Neuronal stem cell (in vitro differentiated cells): Measurements from ENCODE around the gene CBX2.

ENCODE experiments used
- DNase-seq: peaks from one replicate; pipeline ENCODE4 v3.0.0-alpha.2; 2013; ENCODE audit warnings: low spot score
- H2AFZ ChIP-seq: one replicate; pipeline ENCODE4 v1.6.1; 2013; ENCODE audit warnings: mild to moderate bottlenecking, low read length, inconsistent platforms
- H2AK5ac ChIP-seq: 2 replicates; pipeline ENCODE4 v1.6.1; 2013; ENCODE audit warnings: low read depth, mild to moderate bottlenecking, inconsistent platforms, low read length, moderate library complexity, mixed read lengths
- H2BK120ac ChIP-seq: 2 replicates; pipeline ENCODE4 v1.6.1; 2013; ENCODE audit warnings: low read depth, mild to moderate bottlenecking, inconsistent platforms, low read length, moderate library complexity, mixed read lengths
- H2BK12ac ChIP-seq: one replicate; pipeline ENCODE4 v1.6.1; 2013; ENCODE audit warnings: low read length, inconsistent platforms
- H2BK15ac ChIP-seq: 2 replicates; pipeline ENCODE4 v1.6.1; 2013; ENCODE audit warnings: mild to moderate bottlenecking, low read length, inconsistent platforms, mixed read lengths
- H2BK5ac ChIP-seq: one replicate; pipeline ENCODE4 v1.6.1; 2013; ENCODE audit warnings: inconsistent platforms, mild to moderate bottlenecking, low read length, moderate library complexity
- H3K14ac ChIP-seq: one replicate; pipeline ENCODE4 v1.6.1; 2013; ENCODE audit warnings: low read length, inconsistent platforms
- H3K18ac ChIP-seq: 2 replicates; pipeline ENCODE4 v1.6.1; 2013; ENCODE audit warnings: low read length, inconsistent platforms
- H3K23ac ChIP-seq: 2 replicates; pipeline ENCODE4 v1.6.1; 2013; ENCODE audit warnings: low read depth, mild to moderate bottlenecking, mixed read lengths, low read length, inconsistent platforms; ENCODE audit not compliant: poor library complexity
- H3K27ac ChIP-seq: replicated peaks from 3 replicates; pipeline ENCODE4 v1.5.1; 2013; ENCODE audit warnings: low read length, inconsistent platforms
- H3K27me3 ChIP-seq, 3 experiments: 2 replicates each; pipeline ENCODE4 v1.6.1; 2013; ENCODE audit warnings: low read length in 3 of 3, mild to moderate bottlenecking in 2 of 3, inconsistent platforms in 1 of 3, low read depth in 1 of 3, mixed read lengths in 1 of 3, moderate library complexity in 1 of 3; ENCODE audit not compliant: control insufficient read depth in 3 of 3, insufficient read depth in 3 of 3
- H3K36me3 ChIP-seq, 2 donors: replicated peaks in 1 of 2; 2 replicates each; pipeline ENCODE4 v1.6.1; 2013; ENCODE audit warnings: low read length in 2 of 2; ENCODE audit not compliant: control insufficient read depth in 2 of 2, insufficient read depth in 2 of 2
- H3K4ac ChIP-seq: 2 replicates; pipeline ENCODE4 v1.6.1; 2013; ENCODE audit warnings: inconsistent platforms, mild to moderate bottlenecking, low read length, moderate library complexity
- H3K4me1 ChIP-seq, 2 donors: 1 replicate in 1 of 2; 2 replicates in 1 of 2; pipeline ENCODE4 v1.6.1; 2013; ENCODE audit warnings: low read length in 2 of 2, low read depth in 1 of 2; ENCODE audit not compliant: control insufficient read depth in 2 of 2, insufficient read depth in 1 of 2
- H3K4me2 ChIP-seq: one replicate; pipeline ENCODE4 v1.6.1; 2013; ENCODE audit warnings: mild to moderate bottlenecking, low read length, inconsistent platforms; ENCODE audit not compliant: insufficient read depth, poor library complexity, severe bottlenecking
- H3K4me3 ChIP-seq, 2 donors: 2 replicates each; pipeline ENCODE4 v1.5.1; 2013; ENCODE audit warnings: low read length in 2 of 2, mild to moderate bottlenecking in 2 of 2, inconsistent platforms in 1 of 2, moderate library complexity in 1 of 2
- H3K79me1 ChIP-seq: one replicate; pipeline ENCODE4 v1.6.1; 2013; ENCODE audit warnings: low read depth, mild to moderate bottlenecking, inconsistent platforms, low read length, moderate library complexity
- H3K9ac ChIP-seq: one replicate; pipeline ENCODE4 v1.6.1; 2013; ENCODE audit warnings: mild to moderate bottlenecking, low read depth, low read length, inconsistent platforms; ENCODE audit not compliant: poor library complexity
- H3K9me3 ChIP-seq, 2 donors: replicated peaks in 1 of 2; 2 replicates each; pipeline versions ENCODE3 to v1.6.1; 2013; ENCODE audit warnings: low read length in 2 of 2, mild to moderate bottlenecking in 2 of 2, inconsistent platforms in 1 of 2, low read depth in 1 of 2, mixed read lengths in 1 of 2, moderate library complexity in 1 of 2; ENCODE audit not compliant: control insufficient read depth in 2 of 2, insufficient read depth in 1 of 2
- H4K8ac ChIP-seq: one replicate; pipeline ENCODE4 v1.6.1; 2013; ENCODE audit warnings: low read depth, mild to moderate bottlenecking, inconsistent platforms, low read length, moderate library complexity
- H4K91ac ChIP-seq: one replicate; pipeline ENCODE4 v1.6.1; 2013; ENCODE audit warnings: low read length, low read depth, mild to moderate bottlenecking, inconsistent platforms; ENCODE audit not compliant: poor library complexity
- whole genome bisulfite sequencing, 2 donors: extraction: QIAGEN DNeasy Blood & Tissue Kit; methylation state at CpG; one replicate each; pipeline ENCODE4 v1.1.7; 2013; ENCODE audit warnings: missing lambda C conversion rate in 2 of 2, mixed read lengths in 1 of 2; ENCODE audit not compliant: insufficient read length in 2 of 2, insufficient replicate concordance in 1 of 2; ENCODE audit errors: extremely low coverage in 2 of 2; 5-methylcytosine and 5-hydroxymethylcytosine counted together

The CBX2 gene

GRCh38 chr17:79761894-79762589, 15.9 kb upstream of the CBX2 start:
- Histone ChIP-seq H2AK5ac (no peak overlapping the region), H3K4me2 (no peak overlapping the region), H3K4me3 (no peak overlapping the region), H3K9ac (no peak overlapping the region), H3K36me3 (no peaks in the 10 kb centered on the region), H3K4me1 (no peaks in the 10 kb centered on the region), H2BK15ac (peak overlapping the region; percentile 27), H3K27ac (no peak overlapping the region), H4K8ac (no peak overlapping the region), H2BK120ac (no peak overlapping the region), H3K4ac (no peak overlapping the region), H2AFZ (no peak overlapping the region), H2BK12ac (no peak overlapping the region), H3K79me1 (peaks cover 4% of the 10 kb centered on the region), H2BK5ac (no peak overlapping the region), H3K18ac (peak overlapping the region; percentile 60), H3K9me3 (no peaks in the 10 kb centered on the region), H3K27me3 (peaks cover 0 to 1% (median 0%) of the 10 kb centered on the region in 3 experiments), H3K14ac (no peak overlapping the region), H4K91ac (no peak overlapping the region), H3K23ac (no peak overlapping the region)
- no peak for DNase-seq
- no CpG with 5 or more reads among the region's 19 CpGs for WGBS, 2 donors

- Histone ChIP-seq H3K27me3 (no peaks in the 10 kb centered on the region), H2AK5ac (no peak overlapping the region), H3K9me3 (no peaks in the 10 kb centered on the region), H2AFZ (no peak overlapping the region), H3K36me3 (no peaks in the 10 kb centered on the region), H2BK120ac (no peak overlapping the region), H3K4me2 (no peak overlapping the region), H3K27ac (no peak overlapping the region), H3K23ac (no peak overlapping the region), H4K8ac (no peak overlapping the region), H3K4ac (no peak overlapping the region), H3K4me3 (no peak overlapping the region), H3K79me1 (peaks cover 4% of the 10 kb centered on the region), H3K18ac (no peak overlapping the region), H2BK5ac (no peak overlapping the region), H2BK15ac (no peak overlapping the region), H3K14ac (no peak overlapping the region), H3K9ac (no peak overlapping the region), H2BK12ac (no peak overlapping the region), H3K4me1 (no peaks in the 10 kb centered on the region), H4K91ac (no peak overlapping the region)
- DNase-seq, result no peak
- WGBS, 2 donors, result no CpG with 5 or more reads among the region's 3 CpGs
Measured at GRCh38 chr17:79765708-79766107, 12.2 kb upstream of the CBX2 start.

GRCh38 chr17:79769570-79770506, 8.1 kb upstream of the CBX2 start:
- Histone ChIP-seq H3K36me3 (no peaks in the 10 kb centered on the region), H3K27ac (no peak overlapping the region), H3K9me3 (no peaks in the 10 kb centered on the region), H3K14ac (no peak overlapping the region), H3K4ac (no peak overlapping the region), H2BK5ac (peak overlapping the region; percentile 32), H4K8ac (no peak overlapping the region), H2BK12ac (no peak overlapping the region), H3K9ac (no peak overlapping the region), H3K4me1 (no peaks in the 10 kb centered on the region), H3K23ac (peak overlapping the region; percentile 66), H2AFZ (no peak overlapping the region), H2AK5ac (peak overlapping the region; percentile 82), H4K91ac (no peak overlapping the region), H3K27me3 (no peaks in the 10 kb centered on the region), H3K79me1 (no peaks in the 10 kb centered on the region), H2BK120ac (no peak overlapping the region), H3K4me2 (no peak overlapping the region), H3K18ac (peak overlapping the region; percentile 18), H2BK15ac (peak overlapping the region; percentile 44), H3K4me3 (no peak overlapping the region)
- DNase-seq, result no peak
- WGBS, 2 donors, result no CpG with 5 or more reads among the region's 28 CpGs

- Histone ChIP-seq H3K9me3 (no peaks in the 10 kb centered on the region), H3K79me1 (no peaks in the 10 kb centered on the region), H3K4me2 (no peak overlapping the region), H3K4ac (no peak overlapping the region), H3K9ac (no peak overlapping the region), H3K23ac (no peak overlapping the region), H2BK120ac (no peak overlapping the region), H2BK12ac (no peak overlapping the region), H4K91ac (no peak overlapping the region), H3K14ac (no peak overlapping the region), H3K36me3 (no peaks in the 10 kb centered on the region), H2BK15ac (no peak overlapping the region), H3K27ac (no peak overlapping the region), H3K4me3 (no peak overlapping the region), H4K8ac (no peak overlapping the region), H3K27me3 (no peaks in the 10 kb centered on the region), H3K4me1 (peaks cover 4 to 6% of the 10 kb centered on the region in 2 donors), H3K18ac (no peak overlapping the region), H2AFZ (no peak overlapping the region), H2BK5ac (no peak overlapping the region), H2AK5ac (no peak overlapping the region)
- no CpG with 5 or more reads among the region's 6 CpGs for WGBS, 2 donors
- no peak for DNase-seq
Measured at GRCh38 chr17:79771276-79771675, 6.7 kb upstream of the CBX2 start.
